GM21360 (cell line): ENCODE data around the gene MPIG6B.

Source experiments
- ATAC-seq: cut with Tn5 transposase; IDR thresholded peaks from one replicate; pipeline ENCODE4 v1.9.1; 2021; ENCODE audit warnings: mild to moderate bottlenecking, moderate library complexity; ENCODE audit not compliant: unreplicated experiment

MPIG6B gene

DNA sequence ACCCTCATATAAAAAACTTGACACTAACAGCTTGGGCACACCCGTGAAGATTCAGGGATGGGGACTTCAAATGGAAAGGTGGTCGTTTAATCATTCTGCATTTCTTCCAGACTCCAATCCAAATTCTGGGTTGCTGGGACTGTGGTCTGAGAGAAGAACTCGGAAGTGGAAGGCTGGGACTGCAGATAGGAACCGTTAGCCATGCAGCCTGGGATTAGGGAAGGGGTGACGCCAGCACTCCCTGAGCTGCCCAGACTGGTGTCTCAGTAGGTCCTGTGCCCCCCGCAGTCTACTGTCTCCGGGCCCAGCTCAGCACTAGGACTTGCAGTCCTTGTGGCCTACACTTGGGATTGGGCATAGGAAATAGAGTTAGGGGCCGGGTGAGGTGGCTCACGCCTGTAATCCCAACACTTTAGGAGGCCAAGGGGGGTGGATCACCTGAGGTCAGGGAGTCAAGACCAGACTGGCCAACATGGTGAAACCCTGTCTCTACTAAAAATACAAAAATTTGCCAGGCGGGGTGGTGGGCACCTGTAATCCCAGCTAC, 13.7 kb downstream of the MPIG6B start:
- no peak for ATAC-seq

DNA sequence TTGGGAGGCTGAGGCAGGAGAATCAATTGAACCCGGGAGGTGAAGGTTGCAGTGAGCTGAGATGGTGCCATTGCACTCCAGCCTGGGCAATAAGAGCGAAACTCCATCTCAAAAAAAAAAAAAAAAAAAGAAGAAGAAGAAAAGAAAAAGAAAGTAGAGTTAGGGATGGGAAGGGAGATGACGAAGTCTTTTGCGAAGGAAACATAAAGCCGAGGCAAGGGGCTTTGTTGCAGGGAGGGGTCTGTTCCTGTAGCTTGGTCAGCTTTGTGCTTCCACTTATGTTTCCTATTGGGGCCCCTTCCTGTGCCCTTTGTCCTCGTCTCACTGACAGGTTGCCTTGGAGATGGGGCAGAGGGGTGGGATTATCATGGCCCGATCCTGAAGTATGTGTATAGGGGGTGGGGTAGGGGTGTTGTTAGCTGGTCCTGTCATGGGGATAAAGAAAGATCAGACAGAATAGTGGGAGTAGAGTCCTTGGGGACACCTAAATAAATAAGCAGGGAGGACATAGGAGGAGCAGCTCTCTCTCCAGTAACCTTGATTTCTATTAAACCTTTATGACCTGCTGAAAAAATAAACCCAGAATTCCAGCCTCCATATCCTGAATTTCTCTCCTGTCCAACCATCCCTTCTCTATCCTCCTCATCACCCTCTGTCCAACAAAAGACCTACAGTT, 14.3 kb downstream of the MPIG6B start:
- ATAC-seq, result no peak

DNA sequence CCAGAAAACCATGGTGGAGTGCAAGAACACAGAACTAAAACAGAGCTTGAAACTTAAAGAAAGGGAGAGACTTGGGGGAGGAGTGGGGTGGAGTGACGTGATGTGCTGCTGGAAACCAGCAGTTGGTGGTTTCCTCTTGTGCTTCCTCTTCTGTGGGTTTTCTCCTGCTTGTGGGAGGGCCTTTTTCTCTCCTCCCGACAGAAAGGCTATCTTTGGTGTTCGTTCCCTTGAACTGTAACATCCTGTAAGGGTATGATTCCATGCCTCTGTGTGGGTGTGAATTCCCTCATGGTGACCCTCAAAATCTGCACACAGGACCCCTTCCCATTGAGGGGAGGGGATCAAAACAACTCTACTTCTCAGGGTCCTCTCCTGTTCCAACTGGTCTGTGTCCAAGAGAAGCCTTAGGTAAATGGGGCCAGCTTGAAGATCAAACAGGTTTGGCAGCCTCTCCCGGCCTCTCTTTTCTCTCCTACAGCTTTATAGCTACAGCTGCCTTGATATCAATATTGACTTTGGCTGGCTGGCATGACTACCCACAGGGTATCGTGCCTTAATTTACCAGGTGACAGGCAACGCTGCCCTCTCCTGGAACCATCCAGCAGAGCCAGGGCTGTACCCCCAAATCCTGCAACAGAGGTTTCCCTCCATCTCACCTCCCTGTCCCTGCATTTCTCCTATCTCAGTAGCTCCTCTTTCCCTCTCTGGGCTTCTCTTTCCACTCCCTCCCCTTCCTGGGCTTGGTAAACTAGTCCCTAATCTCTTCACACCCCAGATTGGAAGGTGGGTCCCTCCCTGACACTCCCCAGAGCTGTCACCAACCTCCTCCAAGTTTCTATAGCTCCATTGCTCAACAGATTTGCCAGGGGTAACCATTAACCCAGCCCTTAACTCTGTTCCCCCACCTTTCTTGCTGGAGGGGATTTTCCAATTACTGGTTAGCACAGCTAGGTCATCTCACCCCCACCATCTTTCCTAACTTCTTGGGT, 15.1 kb downstream of the MPIG6B start:
- no peak for ATAC-seq

DNA sequence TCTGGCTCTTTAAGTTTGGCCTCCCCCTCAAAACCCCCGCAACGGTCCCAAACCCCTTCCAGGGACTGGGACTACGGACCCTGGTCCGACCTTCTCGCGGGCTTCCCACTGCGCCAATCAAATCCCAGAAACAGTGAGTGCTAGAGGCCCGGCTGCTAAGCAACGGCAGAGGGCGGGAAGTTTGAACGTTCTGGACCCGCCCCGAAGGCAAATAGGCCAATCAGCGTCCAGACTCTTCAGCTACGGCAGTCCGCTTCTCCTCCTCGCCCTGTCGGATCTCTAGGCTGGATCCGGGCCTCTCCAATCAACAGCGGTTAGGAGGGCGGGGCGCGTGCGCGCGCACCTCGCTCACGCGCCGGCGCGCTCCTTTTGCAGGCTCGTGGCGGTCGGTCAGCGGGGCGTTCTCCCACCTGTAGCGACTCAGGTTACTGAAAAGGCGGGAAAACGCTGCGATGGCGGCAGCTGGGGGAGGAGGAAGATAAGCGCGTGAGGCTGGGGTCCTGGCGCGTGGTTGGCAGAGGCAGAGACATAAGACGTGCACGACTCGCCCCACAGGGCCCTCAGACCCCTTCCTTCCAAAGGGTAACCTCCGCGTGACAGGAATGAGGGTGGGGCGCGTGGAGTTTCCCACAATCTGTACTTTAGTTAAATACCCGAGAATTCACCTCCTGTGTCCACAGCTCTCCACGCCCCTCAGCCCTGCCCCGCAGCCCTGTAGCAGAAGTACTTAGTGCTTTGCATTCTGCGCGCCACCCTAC, 16.6 kb downstream of the MPIG6B start, which contains the start of gene MSH5:
MSH5 (plus strand) TSS at position 367 of the 758 bp plus-strand sequence. CDS start 462 bp downstream, outside the sequence.
- peak; percentile 62 for ATAC-seq

DNA sequence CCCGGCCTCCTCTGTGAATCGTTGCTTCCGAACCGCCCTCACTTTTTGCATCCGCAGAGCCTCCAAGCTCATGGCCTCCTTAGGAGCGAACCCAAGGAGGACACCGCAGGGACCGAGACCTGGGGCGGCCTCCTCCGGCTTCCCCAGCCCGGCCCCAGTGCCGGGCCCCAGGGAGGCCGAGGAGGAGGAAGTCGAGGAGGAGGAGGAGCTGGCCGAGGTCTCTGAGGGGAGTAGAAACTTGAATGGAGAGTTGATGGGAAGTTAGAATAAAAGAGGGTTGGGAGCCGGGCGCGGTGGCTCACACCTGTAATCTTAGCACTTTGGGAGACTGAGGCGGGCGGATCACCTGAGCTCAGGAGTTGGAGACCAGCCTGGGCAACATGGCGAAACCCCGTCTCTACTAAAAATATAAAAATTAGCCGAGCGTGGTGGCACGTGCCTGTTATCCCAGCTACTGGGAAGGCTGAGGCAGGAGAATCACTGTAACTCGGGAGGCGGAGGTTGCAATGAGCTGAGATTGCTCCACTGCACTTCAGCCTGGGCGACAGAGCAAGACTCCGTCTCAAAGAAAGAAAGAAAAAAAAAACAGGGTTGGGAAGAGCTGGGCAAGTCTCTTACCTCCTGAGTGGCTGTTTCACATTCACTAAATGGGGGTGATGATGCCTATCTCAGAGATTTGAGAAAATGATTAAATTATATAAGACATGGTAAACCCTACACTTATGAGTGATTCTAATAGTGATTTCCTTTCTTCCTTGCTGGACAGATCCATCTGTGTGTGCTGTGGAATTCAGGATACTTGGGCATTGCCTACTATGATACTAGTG, 17.4 kb downstream of the MPIG6B start:
- ATAC-seq, result no peak

DNA sequence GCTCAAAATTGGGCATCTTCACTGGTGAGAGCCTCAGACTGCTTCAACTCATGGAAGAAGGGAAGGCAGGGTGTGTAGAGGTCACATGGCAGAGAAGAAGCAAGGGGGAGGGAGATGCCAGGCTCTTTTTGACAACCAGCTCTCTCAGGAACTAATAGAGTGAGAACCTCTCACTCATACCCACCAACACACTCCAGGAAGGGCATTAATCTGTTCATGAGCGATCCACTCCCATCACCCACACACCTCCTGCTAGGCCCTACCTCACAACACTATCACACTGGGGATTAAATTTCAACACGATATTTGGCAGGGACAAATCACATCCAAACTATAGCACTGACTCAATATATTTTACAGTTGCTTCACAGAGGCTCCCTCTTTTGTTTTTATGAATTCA, 18.6 kb downstream of the MPIG6B start:
- ATAC-seq, result no peak

DNA sequence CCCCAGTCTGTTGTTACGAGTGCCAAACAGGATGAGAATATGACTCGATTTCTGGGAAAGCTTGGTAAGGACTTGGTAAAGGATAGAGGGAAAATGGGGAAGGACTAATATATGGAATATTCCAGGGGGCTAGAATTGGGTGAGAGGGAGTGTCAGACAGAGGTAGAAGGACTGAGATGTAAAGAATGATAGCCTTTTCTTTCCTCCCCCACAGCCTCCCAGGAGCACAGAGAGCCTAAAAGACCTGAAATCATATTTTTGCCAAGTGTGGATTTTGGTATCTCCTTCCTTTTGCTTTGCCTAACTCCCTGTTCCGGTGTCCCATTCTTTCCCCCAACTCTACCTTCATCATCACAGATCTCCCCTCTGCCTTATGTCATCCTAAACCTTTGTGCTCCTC, 19.7 kb downstream of the MPIG6B start:
- no peak for ATAC-seq

DNA sequence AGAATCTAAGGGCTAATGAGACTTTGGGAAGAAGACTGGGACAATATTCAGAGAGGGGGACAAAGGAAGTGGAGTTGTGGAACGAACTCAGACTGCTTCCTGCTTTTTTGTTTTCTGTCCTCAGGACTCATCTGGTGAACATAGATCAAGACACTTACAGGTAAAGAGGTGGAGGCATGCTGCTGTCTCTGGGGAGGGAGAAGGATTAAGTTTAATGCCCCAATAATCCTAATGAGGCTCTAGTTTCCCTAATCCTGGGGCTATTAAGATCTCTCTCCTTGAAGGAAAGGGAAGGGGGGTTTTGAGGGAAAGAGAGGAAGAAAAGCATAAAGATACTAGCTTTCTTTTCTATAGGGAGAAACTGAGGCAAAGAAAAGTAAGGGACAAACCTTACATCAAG, 21.2 kb downstream of the MPIG6B start:
- ATAC-seq, result no peak

DNA sequence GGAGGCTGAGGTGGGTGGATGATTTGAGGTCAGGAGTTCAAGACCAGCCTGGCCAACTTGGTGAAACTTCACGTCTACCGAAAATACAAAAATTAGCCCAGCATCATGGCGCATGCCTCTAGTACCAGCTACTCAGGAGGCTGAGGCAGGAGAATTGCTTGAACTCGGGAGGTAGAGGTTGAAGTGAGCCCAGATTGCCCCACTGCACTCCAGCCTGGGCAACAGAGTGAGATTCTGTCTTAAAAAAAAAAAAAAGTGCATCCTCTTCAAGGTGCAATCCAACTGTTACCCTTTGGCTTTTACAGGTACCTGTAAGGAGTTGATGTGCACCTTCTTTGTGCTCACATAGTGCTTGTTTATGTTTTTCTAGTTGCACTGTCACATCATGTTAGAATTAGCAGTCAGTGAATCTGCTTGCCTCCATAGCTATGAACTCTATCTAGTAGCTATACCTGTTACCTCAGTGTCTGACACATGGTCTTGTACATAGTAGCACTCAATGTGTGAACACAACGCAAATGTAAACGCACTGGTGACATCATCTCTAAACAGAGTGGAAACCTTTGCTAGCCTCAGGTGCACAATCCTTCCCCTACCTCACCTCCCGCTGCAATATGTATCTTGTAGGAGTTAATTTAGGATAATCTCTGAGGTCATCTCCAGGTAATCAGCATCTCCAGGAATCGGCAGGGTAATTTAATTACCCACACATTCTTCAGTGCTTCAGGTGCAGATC, 26.3 kb downstream of the MPIG6B start:
- ATAC-seq, result no peak

DNA sequence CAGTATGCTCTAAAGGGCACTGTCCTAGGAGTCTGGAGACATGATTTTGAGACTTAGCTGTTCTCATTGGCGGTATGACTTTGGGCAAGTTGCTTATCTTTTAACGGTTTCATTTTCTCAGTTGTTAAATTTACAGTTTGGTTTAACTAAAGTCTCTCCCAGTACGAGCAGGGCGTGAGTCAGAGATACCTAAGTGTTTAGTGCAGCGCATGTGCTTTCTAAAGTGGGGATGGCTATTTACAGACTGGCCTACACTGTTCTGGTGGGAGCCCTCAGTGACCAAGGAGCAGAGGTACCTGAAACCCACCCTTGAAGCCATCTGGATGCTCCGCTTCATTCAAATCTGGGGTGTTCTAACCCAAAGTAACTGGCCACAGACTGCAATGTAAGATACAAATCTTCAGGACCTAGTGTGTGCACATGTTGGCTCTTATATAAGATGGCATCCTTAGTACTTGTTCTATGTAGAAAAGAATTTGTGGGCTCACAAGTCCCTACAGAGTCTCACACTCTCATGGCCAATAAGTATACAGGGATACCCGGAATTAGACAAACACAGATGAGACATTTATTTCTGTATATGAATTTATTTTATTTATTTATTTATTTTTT, 27.3 kb downstream of the MPIG6B start:
- no peak for ATAC-seq

DNA sequence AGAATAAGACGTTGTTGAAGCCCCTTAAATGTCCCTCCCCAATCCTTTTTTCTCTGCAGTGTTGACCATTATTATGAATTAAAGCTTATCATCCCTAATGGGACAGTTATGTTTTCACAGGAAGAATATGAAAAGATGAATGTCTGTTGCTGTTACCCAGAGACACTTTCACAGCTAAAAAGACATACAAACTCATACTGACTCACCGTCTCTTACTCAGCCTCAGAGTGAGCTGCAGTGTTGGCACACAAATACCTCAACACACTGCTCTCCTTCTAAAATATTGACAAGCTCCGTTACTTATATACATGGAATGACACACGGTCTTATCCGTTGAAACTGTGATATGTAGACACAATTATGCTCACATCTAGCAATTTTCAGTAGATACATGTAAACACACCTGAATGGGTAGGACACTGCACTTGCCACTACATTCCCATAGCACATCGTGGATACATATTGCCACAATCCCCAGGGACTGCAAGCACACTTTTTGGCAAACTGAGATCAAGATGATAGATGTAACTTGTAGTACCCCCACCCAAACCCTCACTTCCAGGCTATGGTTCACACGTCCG, 29.7 kb downstream of the MPIG6B start:
- no peak for ATAC-seq

DNA sequence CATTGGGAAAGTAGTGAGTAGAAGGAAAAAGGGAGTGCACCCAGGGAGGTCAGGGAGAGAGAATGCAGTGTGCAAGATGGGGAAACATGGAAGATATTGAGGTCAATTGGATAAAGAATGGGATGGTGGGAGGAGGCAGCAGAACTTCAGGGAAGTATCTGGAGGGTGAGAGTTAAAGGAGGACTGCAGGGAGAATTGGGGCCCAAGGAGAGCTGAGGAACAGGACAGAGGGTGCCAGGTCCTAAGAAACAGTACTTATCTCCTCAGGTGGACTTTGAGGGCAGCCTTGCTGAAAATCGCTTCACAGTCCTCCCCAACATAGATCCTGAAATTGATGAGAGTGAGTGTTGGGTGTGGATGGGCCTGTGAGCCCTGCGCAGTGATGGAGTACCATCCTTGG, 35.1 kb downstream of the MPIG6B start:
- ATAC-seq, result no peak

DNA sequence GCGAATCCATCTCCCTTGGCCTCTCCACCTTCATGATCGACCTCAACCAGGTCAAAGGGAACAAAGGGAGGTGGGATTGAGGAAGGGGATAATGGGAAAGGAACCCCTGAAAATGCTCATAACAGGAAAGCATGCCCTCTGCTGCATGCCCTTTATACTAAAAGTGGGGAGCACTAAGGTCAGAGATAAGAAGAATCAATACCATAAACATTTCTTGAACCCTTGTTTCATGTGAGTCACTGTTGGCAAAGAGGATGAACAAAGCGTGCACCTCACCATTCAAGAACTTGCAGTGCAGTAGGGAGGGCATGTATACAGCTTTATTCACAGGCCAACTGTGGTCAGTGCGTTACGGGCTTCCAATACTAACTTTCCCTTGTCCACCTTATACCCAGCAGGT, 37.6 kb downstream of the MPIG6B start:
- ATAC-seq, result no peak

DNA sequence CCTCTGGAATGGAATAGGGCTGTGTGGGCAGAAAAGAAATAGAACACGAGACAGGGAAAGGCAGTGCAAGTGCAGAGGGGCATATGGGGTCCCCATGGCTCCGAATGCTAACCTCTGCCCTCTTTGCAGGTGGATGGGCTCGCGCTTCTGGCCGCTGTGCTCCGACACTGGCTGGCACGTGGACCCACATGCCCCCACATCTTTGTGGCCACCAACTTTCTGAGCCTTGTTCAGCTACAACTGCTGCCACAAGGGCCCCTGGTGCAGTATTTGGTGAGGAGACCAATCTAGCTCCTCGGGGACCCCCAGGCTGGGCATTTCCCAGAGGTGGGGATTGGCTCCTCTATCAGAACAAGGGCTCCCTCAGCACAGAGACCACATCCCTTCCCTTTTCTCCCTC, 38.2 kb downstream of the MPIG6B start:
- no peak for ATAC-seq

DNA sequence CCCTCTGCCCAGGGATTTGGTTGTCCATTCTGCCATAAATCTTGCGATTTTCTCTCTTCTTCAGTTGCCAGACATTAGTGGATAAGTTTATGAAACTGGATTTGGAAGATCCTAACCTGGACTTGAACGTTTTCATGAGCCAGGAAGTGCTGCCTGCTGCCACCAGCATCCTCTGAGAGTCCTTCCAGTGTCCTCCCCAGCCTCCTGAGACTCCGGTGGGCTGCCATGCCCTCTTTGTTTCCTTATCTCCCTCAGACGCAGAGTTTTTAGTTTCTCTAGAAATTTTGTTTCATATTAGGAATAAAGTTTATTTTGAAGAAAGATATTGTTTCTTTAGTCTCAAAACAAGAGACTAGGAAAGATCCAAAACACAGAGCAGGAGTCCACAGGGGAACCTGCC, 39.2 kb downstream of the MPIG6B start, which contains the start of gene SAPCD1:
SAPCD1 (plus strand) TSS at position 301 of the 400 bp plus-strand sequence. CDS start 399 bp downstream, outside the sequence.
- no peak for ATAC-seq

DNA sequence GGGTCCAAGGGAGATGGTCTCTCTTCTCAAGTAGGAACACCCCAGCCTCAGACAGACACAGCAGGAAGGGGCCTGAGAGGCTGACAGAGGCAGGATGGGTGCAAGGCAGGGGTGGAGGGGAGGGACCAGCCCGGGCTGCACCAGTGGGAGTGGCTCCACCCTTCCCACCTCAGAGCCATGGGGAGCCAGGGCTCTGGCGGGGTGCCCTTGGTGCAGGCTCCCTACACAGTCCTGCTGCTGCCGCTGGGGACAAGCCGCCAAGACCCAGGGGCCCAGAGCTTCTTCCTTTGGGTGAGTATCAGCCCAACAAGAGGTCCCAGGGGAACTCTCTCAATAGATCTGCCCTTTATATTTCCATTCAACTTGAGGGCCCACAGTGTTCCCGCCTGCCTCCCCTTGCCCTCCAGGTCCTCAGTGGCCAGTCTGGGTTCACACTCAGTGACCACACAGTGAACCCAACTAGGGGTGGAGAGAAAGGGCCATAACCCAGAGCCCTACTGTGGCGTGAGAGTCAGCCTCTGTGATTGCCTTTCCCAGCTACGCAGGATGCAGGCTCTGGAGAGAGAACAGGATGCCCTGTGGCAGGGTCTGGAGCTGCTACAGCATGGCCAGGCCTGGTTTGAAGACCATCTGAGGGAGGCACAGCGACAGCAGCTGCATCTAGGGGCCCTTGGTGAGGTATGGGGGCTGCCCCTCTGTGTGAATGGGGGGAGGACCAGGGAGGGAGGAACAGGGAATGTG, 39.9 kb downstream of the MPIG6B start:
- ATAC-seq, result no peak

DNA sequence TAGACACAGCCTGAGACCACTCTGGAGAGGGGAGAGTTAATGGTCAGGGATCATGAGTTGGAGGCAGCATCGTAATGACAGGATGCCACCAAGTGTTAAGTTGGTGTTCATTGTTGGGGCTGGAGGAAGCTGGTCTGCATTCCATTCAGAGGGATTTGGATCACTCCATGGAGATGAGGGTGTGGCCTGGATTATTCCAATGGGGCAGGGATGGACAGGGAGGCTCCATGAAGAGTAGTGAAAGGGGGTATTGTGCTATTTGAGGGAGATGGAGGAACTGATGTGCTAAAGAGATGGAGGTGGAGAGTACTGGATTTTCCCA, 40.4 kb downstream of the MPIG6B start:
- ATAC-seq, result no peak

DNA sequence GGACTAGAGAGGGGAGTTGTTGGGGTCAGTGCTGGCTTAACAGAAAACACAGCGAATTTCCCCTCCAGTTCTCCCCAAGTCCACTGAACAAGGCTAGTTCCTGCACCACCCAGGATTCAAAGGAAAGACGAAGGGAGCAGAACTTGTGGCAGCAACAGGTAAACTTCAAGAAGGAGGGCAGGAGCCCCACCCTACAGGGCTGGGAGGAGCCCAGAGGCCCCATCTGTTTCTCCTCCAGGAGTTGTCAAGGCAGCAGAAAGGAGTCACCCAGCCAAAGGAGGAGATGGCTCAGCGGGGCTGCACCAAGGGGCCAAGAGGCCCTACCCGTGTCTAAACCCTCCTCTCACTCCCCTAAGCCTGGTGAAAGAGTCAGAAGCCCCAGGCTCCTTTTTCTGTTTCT, 41.0 kb downstream of the MPIG6B start:
- no peak for ATAC-seq
